Measurements from ENCODE around the gene ATG7.
"Not testable (repeated sequence)": the region's sequence is repeated elsewhere in the genome, so short reads cannot be mapped to it uniquely, and the experiment has no call there.

The ATG7 gene

GRCh38 chr3:11401434-11401833, 129.2 kb downstream of the ATG7 start:
- no peak overlapping the region for H3K9ac ChIP-seq
- no peak for TF ChIP-seq CTCF (IDR thresholded peaks at IDR 0.05)
- H3K36me3 ChIP-seq (ENCODE audit: control insufficient read depth, insufficient read depth, low read length) = no peaks in the 10 kb centered on the region
- H3K4me2 ChIP-seq (ENCODE audit: low read length) = no peak overlapping the region
- H3K27ac ChIP-seq = no peak overlapping the region
- H3K4me3 ChIP-seq (ENCODE audit: low read depth, low read length) = no peak overlapping the region
- no peaks in the 10 kb centered on the region for H3K4me1 ChIP-seq
- H3K9me3 ChIP-seq (ENCODE audit: control insufficient read depth, low read length) = no peaks in the 10 kb centered on the region
- no peaks in the 10 kb centered on the region for H3K27me3 ChIP-seq (ENCODE audit: control insufficient read depth, insufficient read depth, low read length)
- no peak overlapping the region for H2AFZ ChIP-seq
- no peaks in the 10 kb centered on the region for H3K79me2 ChIP-seq

- no peak for TF ChIP-seq CTCF (IDR thresholded peaks at IDR 0.05)
- Histone ChIP-seq H3K4me1 (no peaks in the 10 kb centered on the region), H2AFZ (no peak overlapping the region), H3K36me3 (ENCODE audit: control insufficient read depth, insufficient read depth, low read length) (no peaks in the 10 kb centered on the region), H3K4me2 (ENCODE audit: low read length) (no peak overlapping the region), H3K27ac (no peak overlapping the region), H3K27me3 (ENCODE audit: control insufficient read depth, insufficient read depth, low read length) (no peaks in the 10 kb centered on the region), H3K4me3 (ENCODE audit: low read depth, low read length) (no peak overlapping the region), H3K79me2 (peaks cover 4% of the 10 kb centered on the region), H3K9me3 (ENCODE audit: control insufficient read depth, low read length) (no peaks in the 10 kb centered on the region), H3K9ac (no peak overlapping the region)
These were observed 133.1 kb downstream of the ATG7 start for GRCh38 chr3:11405323-11405722.

GRCh38 chr3:11407644-11408043, 135.4 kb downstream of the ATG7 start:
- no peaks in the 10 kb centered on the region for H3K36me3 ChIP-seq (ENCODE audit: control insufficient read depth, insufficient read depth, low read length)

GRCh38 chr3:11408324-11408859, 136.2 kb downstream of the ATG7 start:
- not testable (repeated sequence) for H3K4me3 ChIP-seq (ENCODE audit: low read depth, low read length); H3K27ac ChIP-seq; H3K27me3 ChIP-seq (ENCODE audit: control insufficient read depth, insufficient read depth, low read length); H2AFZ ChIP-seq; H3K9ac ChIP-seq; H3K4me1 ChIP-seq; H3K36me3 ChIP-seq (ENCODE audit: control insufficient read depth, insufficient read depth, low read length); H3K79me2 ChIP-seq; H3K4me2 ChIP-seq (ENCODE audit: low read length); H3K9me3 ChIP-seq (ENCODE audit: control insufficient read depth, low read length)

More at GRCh38 chr3:11407644-11408043, 135.4 kb downstream of the ATG7 start:
- H3K79me2 ChIP-seq = peaks cover 4% of the 10 kb centered on the region
- no peak overlapping the region for H2AFZ ChIP-seq
- H3K4me3 ChIP-seq (ENCODE audit: low read depth, low read length) = no peak overlapping the region
- H3K9ac ChIP-seq = no peak overlapping the region
- H3K4me2 ChIP-seq (ENCODE audit: low read length) = no peak overlapping the region
- no peaks in the 10 kb centered on the region for H3K4me1 ChIP-seq
- no peak for TF ChIP-seq CTCF (IDR thresholded peaks at IDR 0.05)
- H3K9me3 ChIP-seq (ENCODE audit: control insufficient read depth, low read length) = no peaks in the 10 kb centered on the region
- H3K27me3 ChIP-seq (ENCODE audit: control insufficient read depth, insufficient read depth, low read length) = no peaks in the 10 kb centered on the region
- H3K27ac ChIP-seq = no peak overlapping the region

- no peaks in the 10 kb centered on the region for H3K9me3 ChIP-seq (ENCODE audit: control insufficient read depth, low read length)
- H3K4me1 ChIP-seq = no peaks in the 10 kb centered on the region
- H2AFZ ChIP-seq = no peak overlapping the region
- no peak overlapping the region for H3K4me3 ChIP-seq (ENCODE audit: low read depth, low read length)
- H3K27ac ChIP-seq = no peak overlapping the region
- no peak overlapping the region for H3K9ac ChIP-seq
- TF ChIP-seq CTCF (IDR thresholded peaks at IDR 0.05) = no peak
- peaks cover 4% of the 10 kb centered on the region for H3K79me2 ChIP-seq
- no peaks in the 10 kb centered on the region for H3K27me3 ChIP-seq (ENCODE audit: control insufficient read depth, insufficient read depth, low read length)
- no peak overlapping the region for H3K4me2 ChIP-seq (ENCODE audit: low read length)
- no peaks in the 10 kb centered on the region for H3K36me3 ChIP-seq (ENCODE audit: control insufficient read depth, insufficient read depth, low read length)
These were observed 138.4 kb downstream of the ATG7 start for GRCh38 chr3:11410564-11410963.

Measured in parathyroid adenoma (tissue), 2 donors.